ENCODE measurements around the gene AGAP1. TPM values are rescaled to one million over a fixed set of nuclear protein-coding genes. Genes with fewer than 3 reads are reported as not detected.

The AGAP1 gene
- total RNA-seq, 1 donor from 2014 or later: 17.5 TPM

DNA sequence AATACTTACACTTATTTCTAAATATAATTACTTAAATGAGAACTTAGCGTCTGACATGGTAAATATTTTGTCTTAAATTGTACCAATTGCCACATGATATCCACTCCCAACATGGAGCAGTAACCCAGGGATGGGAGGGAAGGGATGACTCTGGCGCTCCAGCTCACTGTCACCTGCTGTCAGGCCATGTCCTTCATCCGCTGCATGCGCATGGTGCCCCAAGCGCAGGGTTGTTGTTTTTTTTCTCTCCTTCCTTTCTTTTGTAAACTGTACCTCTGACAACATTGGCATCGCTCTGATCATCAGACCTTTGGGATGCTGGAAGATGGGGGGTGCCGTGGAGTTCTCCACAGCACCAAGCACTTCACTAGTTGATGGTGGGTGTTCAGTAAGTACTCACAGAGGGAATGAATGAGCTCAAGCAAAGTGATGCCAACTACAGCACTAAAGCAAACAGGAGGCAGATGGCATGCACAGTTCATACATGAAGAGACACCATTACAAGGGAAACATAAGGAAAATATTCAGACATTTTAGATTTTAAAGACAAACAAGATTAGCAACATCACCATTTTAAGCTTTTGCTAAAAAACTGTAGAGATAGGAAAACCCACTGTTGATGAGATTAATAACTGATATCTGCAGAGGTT lies 426.5 kb downstream of the AGAP1 start:
- no peak overlapping the region for H3K4me3 ChIP-seq (ENCODE audit: low read depth, low read length)
- no peak for DNase-seq (ENCODE audit: low read depth)
- TF ChIP-seq, protein P1, sequence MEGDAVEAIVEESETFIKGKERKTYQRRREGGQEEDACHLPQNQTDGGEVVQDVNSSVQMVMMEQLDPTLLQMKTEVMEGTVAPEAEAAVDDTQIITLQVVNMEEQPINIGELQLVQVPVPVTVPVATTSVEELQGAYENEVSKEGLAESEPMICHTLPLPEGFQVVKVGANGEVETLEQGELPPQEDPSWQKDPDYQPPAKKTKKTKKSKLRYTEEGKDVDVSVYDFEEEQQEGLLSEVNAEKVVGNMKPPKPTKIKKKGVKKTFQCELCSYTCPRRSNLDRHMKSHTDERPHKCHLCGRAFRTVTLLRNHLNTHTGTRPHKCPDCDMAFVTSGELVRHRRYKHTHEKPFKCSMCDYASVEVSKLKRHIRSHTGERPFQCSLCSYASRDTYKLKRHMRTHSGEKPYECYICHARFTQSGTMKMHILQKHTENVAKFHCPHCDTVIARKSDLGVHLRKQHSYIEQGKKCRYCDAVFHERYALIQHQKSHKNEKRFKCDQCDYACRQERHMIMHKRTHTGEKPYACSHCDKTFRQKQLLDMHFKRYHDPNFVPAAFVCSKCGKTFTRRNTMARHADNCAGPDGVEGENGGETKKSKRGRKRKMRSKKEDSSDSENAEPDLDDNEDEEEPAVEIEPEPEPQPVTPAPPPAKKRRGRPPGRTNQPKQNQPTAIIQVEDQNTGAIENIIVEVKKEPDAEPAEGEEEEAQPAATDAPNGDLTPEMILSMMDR (conservative IDR thresholded peaks at IDR 0.05; ENCODE audit: low read depth, low read length): no peak

DNA sequence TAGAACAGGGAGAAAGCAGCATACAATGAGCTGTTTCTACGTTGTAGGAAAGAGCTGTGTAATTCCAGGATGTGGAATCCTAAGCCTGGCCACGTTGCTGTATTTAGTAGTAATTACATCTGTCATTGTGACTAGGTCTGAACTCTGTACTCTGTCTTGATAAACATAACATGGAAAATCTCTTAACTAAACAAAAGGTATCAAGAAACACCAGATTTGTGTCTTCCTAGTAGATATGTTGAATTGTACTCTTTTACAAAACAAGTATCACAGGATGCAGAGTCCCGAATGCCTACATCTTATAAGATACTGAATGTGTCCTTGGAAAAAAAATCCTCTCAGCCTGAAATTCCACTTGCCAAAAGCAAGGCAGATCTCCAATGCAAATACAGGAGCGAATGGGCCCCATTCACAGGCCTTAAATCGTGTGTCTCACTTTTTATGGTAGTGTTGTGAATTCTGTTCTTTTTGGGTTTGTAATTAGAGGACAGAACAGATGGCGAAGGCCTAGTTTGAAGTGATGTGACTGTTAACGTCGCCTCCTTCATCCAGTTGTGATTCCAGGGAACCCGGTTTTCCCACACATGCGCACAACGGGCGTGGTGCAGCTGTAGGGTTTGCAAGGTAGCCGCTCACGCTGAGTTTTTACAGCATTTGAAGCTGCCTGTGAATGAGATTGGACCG lies 427.8 kb downstream of the AGAP1 start:
- TF ChIP-seq, protein P1 (conservative IDR thresholded peaks at IDR 0.05; ENCODE audit: low read depth, low read length): no peak
- no peak overlapping the region for H3K4me3 ChIP-seq (ENCODE audit: low read depth, low read length)

DNA sequence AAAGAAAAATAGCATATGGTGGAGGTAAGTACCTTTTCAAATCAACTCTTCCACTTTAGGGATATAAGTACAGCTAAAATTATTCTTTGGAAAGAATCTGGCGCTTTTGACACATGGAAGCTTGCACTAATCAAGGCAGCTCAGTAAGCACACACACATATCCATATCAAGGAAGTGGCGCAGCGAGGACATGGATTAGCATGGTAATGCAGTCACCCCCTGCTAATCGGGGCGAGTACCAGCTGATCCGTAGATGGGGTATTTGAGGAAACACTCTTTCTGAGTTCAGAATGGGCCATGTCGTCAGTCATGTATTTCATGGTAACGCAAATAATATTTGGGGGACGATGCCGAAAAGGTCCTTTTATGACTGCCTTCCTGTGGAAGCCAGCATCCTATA lies 429.0 kb downstream of the AGAP1 start:
- no peak for DNase-seq (ENCODE audit: low read depth)
- no peak overlapping the region for H3K4me3 ChIP-seq (ENCODE audit: low read depth, low read length)
- TF ChIP-seq, protein P1 (conservative IDR thresholded peaks at IDR 0.05; ENCODE audit: low read depth, low read length): no peak

More for the DNA sequence above, 427.8 kb downstream of the AGAP1 start:
- DNase-seq (ENCODE audit: low read depth): no peak

GRCh38 chr2:235923859-235924674 lies 430.2 kb downstream of the AGAP1 start:
- TF ChIP-seq, protein P1 (conservative IDR thresholded peaks at IDR 0.05; ENCODE audit: low read depth, low read length): no peak
- no peak overlapping the region for H3K4me3 ChIP-seq (ENCODE audit: low read depth, low read length)
- no peak for DNase-seq (ENCODE audit: low read depth)

GRCh38 chr2:235924675-235925063 lies 430.8 kb downstream of the AGAP1 start:
- no peak overlapping the region for H3K4me3 ChIP-seq (ENCODE audit: low read depth, low read length)
- no peak for DNase-seq (ENCODE audit: low read depth)
- TF ChIP-seq, protein P1 (conservative IDR thresholded peaks at IDR 0.05; ENCODE audit: low read depth, low read length): no peak

DNA sequence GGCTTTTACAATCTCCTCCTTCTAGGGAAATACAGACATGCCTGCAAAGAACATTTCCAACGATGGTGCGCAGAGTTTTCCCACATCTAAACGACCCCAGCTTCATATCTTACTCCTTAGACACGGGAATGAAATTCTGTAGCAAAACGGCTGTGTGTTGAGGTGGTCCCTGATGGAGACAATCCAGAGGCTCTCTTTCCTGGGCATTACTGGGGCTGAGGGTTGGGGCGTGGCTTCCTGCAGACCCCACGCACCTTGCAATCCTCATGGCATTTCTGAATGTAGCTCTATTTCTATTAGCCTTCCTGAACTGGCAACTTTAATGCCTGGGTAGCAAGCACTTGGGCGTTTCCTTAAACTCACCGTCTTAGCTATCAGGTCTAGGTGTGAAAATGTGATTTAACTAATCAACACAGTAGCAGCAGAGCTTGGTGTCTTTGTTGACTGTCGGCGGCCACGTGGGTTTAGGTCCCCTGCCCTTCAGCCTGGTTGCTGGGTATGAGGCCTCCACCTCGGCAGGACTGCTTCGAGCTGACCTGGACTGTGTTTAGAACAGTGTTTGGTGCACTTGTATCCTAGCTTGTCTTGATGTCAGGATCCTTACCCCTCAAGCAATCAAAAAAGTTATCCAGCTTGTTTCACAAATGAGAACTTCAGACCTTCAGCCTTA lies 431.5 kb downstream of the AGAP1 start:
- TF ChIP-seq, protein P1 (conservative IDR thresholded peaks at IDR 0.05; ENCODE audit: low read depth, low read length): no peak
- no peak overlapping the region for H3K4me3 ChIP-seq (ENCODE audit: low read depth, low read length)
- DNase-seq (ENCODE audit: low read depth): no peak

Measured in epithelial cell of proximal tubule (primary cell).